Tibial nerve (tissue), 4 donors: Measurements from ENCODE around the gene GRHL1.

Source experiments
- CTCF ChIP-seq, 5 experiments: fragments of 200-600 bp in 3 of 5; fragments of 450-650 bp in 2 of 5; sonication (generic) in 3 of 5; IDR thresholded peaks; one replicate each; pipeline ENCODE4 v1.5.1; 2016 to 2019; ENCODE audit warnings: antibody characterized with exemption in 5 of 5, mild to moderate bottlenecking in 3 of 5, moderate library complexity in 2 of 5
- EP300 ChIP-seq, 2 donors: sonication (generic); formaldehyde crosslinking; IDR thresholded peaks; one replicate each; pipeline ENCODE4 v1.6.1; 2017; ENCODE audit warnings: antibody characterized with exemption in 2 of 2, mild to moderate bottlenecking in 1 of 2
- POLR2A ChIP-seq, 2 donors: fragments of 450-650 bp; IDR thresholded peaks; one replicate each; pipeline ENCODE4 v1.6.1; 2017; ENCODE audit warnings: antibody characterized with exemption in 2 of 2, mild to moderate bottlenecking in 2 of 2, moderate library complexity in 2 of 2

DNA sequence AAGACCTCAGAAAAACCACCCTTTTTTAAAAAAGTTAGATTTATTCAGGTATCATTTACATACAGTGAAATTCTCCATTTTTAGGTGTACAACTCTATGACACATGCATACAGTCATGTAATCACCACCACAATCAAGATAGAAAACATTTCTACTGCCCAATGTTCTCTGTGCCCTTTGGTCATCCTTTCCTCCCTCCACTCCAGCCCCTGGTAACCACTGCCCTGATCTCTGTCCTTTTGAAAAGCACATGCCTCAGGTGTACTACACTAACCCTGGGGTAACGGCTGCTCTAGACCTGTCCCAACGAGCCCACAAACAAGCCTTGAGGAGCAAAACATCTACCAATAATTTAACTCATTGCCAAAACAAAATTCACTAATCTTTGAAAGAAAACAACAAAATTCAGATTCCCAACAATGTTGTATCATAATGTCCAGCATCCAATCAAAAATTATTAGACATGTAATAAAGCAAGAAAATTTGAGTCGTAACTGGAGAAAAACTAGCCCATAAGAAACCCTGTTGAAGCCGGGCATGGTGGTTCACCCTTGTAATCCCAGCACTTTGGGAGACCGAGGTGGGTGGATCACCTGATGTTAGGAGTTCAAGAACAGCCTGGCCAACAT, 65.9 kb downstream of the GRHL1 start:
- TF ChIP-seq CTCF (IDR thresholded peaks at IDR 0.05) (no peak), POLR2A (IDR thresholded peaks at IDR 0.05) (no peak), EP300 (IDR thresholded peaks at IDR 0.05) (no peak)
